H9 (cell line): ENCODE data around the gene TGFBI. TPM values are rescaled to one million over a fixed set of nuclear protein-coding genes. Genes with fewer than 3 reads are reported as not detected.

Experiments
- DNase-seq: peaks from one replicate; pipeline ENCODE4 v3.0.0-alpha.2; 2017
- H2AFZ ChIP-seq: one replicate; pipeline ENCODE4 v1.6.1; 2013; ENCODE audit warnings: mild to moderate bottlenecking, low read length, control low read depth, moderate library complexity
- H2AK5ac ChIP-seq: 2 replicates; pipeline ENCODE4 v1.6.1; 2013; ENCODE audit warnings: low read length, control low read depth, mixed read lengths; ENCODE audit not compliant: insufficient read length
- H2BK120ac ChIP-seq: one replicate; pipeline ENCODE4 v1.6.1; 2013; ENCODE audit warnings: low read depth, mild to moderate bottlenecking, low read length, control low read depth, inconsistent platforms; ENCODE audit not compliant: poor library complexity, severe bottlenecking
- H2BK12ac ChIP-seq: 2 replicates; pipeline ENCODE4 v1.6.1; 2013; ENCODE audit warnings: low read length, control low read depth, mixed read lengths, low read depth; ENCODE audit not compliant: insufficient read length
- H2BK15ac ChIP-seq: 2 replicates; pipeline ENCODE4 v1.6.1; 2013; ENCODE audit warnings: low read depth, low read length, control low read depth
- H2BK20ac ChIP-seq: one replicate; pipeline ENCODE4 v1.6.1; 2013; ENCODE audit warnings: low read depth, mild to moderate bottlenecking, low read length, control low read depth, inconsistent platforms; ENCODE audit not compliant: poor library complexity, severe bottlenecking
- H2BK5ac ChIP-seq: 2 replicates; pipeline ENCODE4 v1.6.1; 2013; ENCODE audit warnings: low read length, control low read depth, mixed read lengths; ENCODE audit not compliant: insufficient read length
- H3K14ac ChIP-seq: 2 replicates; pipeline ENCODE4 v1.6.1; 2013; ENCODE audit warnings: low read length, control low read depth; ENCODE audit not compliant: insufficient read depth
- H3K18ac ChIP-seq: 2 replicates; pipeline ENCODE4 v1.6.1; 2013; ENCODE audit warnings: low read depth, mild to moderate bottlenecking, mixed read lengths, low read length, control low read depth; ENCODE audit not compliant: insufficient read length
- H3K23ac ChIP-seq: 2 replicates; pipeline ENCODE4 v1.6.1; 2013; ENCODE audit warnings: low read length, control low read depth, mixed read lengths, low read depth; ENCODE audit not compliant: insufficient read length
- H3K23me2 ChIP-seq: 2 replicates; pipeline ENCODE4 v1.6.1; 2013; ENCODE audit warnings: low read depth, mild to moderate bottlenecking, mixed read lengths, low read length, control low read depth; ENCODE audit not compliant: insufficient read length, poor library complexity, severe bottlenecking
- H3K27ac ChIP-seq: 2 replicates; pipeline ENCODE4 v1.5.1; 2013; ENCODE audit warnings: low read length, control low read depth, mixed read lengths, low read depth; ENCODE audit not compliant: insufficient read length
- H3K27me3 ChIP-seq: 2 replicates; pipeline ENCODE4 v1.6.1; 2013; ENCODE audit warnings: low read length, control low read depth, inconsistent platforms; ENCODE audit not compliant: insufficient read depth
- H3K4ac ChIP-seq: 2 replicates; pipeline ENCODE4 v1.6.1; 2013; ENCODE audit warnings: low read depth, mild to moderate bottlenecking, control low read depth, inconsistent platforms, low read length, moderate library complexity
- H3K4me1 ChIP-seq: 2 replicates; pipeline ENCODE4 v1.6.1; 2013; ENCODE audit warnings: low read length, control low read depth, inconsistent platforms; ENCODE audit not compliant: insufficient read depth
- H3K4me2 ChIP-seq: 2 replicates; pipeline ENCODE4 v1.6.1; 2013; ENCODE audit warnings: low read length, control low read depth, mixed read lengths; ENCODE audit not compliant: insufficient read length, insufficient read depth
- H3K56ac ChIP-seq: 2 replicates; pipeline ENCODE4 v1.6.1; 2013; ENCODE audit warnings: low read depth, mild to moderate bottlenecking, mixed read lengths, low read length, control low read depth; ENCODE audit not compliant: insufficient read length
- H3K79me1 ChIP-seq: 2 replicates; pipeline ENCODE4 v1.6.1; 2013; ENCODE audit warnings: low read depth, mild to moderate bottlenecking, moderate library complexity, low read length, control low read depth, inconsistent platforms; ENCODE audit not compliant: insufficient read depth, poor library complexity, severe bottlenecking
- H3K79me2 ChIP-seq: 2 replicates; pipeline ENCODE4 v1.6.1; 2013; ENCODE audit warnings: low read length, control low read depth, inconsistent platforms; ENCODE audit not compliant: insufficient read depth
- H3K9ac ChIP-seq: 2 replicates; pipeline ENCODE4 v1.6.1; 2013; ENCODE audit warnings: low read length, control low read depth, mixed read lengths; ENCODE audit not compliant: insufficient read length; ENCODE audit errors: extremely low read depth
- H3K9me3 ChIP-seq: one replicate; pipeline ENCODE4 v1.6.1; 2013; ENCODE audit warnings: low read depth, low read length, inconsistent platforms; ENCODE audit not compliant: control insufficient read depth
- H3T11ph ChIP-seq: one replicate; pipeline ENCODE4 v1.6.1; 2013; ENCODE audit warnings: mild to moderate bottlenecking, low read length, control low read depth, inconsistent platforms
- H4K20me1 ChIP-seq: one replicate; pipeline ENCODE4 v1.6.1; 2013; ENCODE audit not compliant: control insufficient read depth, insufficient read length, insufficient read depth
- H4K5ac ChIP-seq: 2 replicates; pipeline ENCODE4 v1.6.1; 2013; ENCODE audit warnings: low read depth, mild to moderate bottlenecking, mixed read lengths, low read length, control low read depth; ENCODE audit not compliant: insufficient read length
- H4K8ac ChIP-seq: replicated peaks from 2 replicates; pipeline ENCODE4 v1.6.1; 2013; ENCODE audit warnings: low read length, control low read depth, mixed read lengths, low read depth; ENCODE audit not compliant: insufficient read length
- H4K91ac ChIP-seq: 2 replicates; pipeline ENCODE4 v1.6.1; 2013; ENCODE audit warnings: low read depth, mild to moderate bottlenecking, moderate library complexity, mixed read lengths, low read length, control low read depth; ENCODE audit not compliant: insufficient read length
- H3K27ac Mint-ChIP-seq, 3 experiments: 2 replicates in 2 of 3; 3 replicates in 1 of 3; pipeline ENCODE4 v1.8.0; 2020 to 2021; ENCODE audit warnings: mixed read lengths in 3 of 3, mild to moderate bottlenecking in 1 of 3, moderate library complexity in 1 of 3
- H3K27me3 Mint-ChIP-seq: 2 replicates; pipeline ENCODE4 v1.8.0; 2021; ENCODE audit warnings: low read depth, mild to moderate bottlenecking, moderate library complexity, mixed read lengths
- H3K36me3 Mint-ChIP-seq, 3 experiments: 2 replicates in 2 of 3; 3 replicates in 1 of 3; pipeline ENCODE4 v1.8.0; 2020 to 2021; ENCODE audit warnings: low read depth in 3 of 3, mixed read lengths in 3 of 3; ENCODE audit not compliant: insufficient read depth in 1 of 3
- H3K4me1 Mint-ChIP-seq, 2 experiments: 2 replicates each; pipeline ENCODE4 v1.8.0; 2020; ENCODE audit warnings: mixed read lengths in 2 of 2
- H3K4me3 Mint-ChIP-seq, 2 experiments: 2 replicates in 1 of 2; 3 replicates in 1 of 2; pipeline ENCODE4 v1.8.0; 2020 to 2021; ENCODE audit warnings: mild to moderate bottlenecking in 2 of 2, mixed read lengths in 2 of 2, moderate library complexity in 1 of 2
- H3K9me3 Mint-ChIP-seq, 2 experiments: 2 replicates in 1 of 2; 3 replicates in 1 of 2; pipeline ENCODE4 v1.8.0; 2020; ENCODE audit warnings: mild to moderate bottlenecking in 2 of 2, mixed read lengths in 2 of 2, moderate library complexity in 1 of 2
- WGBS: extraction: QIAGEN DNeasy Blood & Tissue Kit; methylation state at CpG from one replicate; pipeline ENCODE4 v1.1.7; 2013; ENCODE audit warnings: missing lambda C conversion rate, low lambda C conversion rate, mixed read lengths; ENCODE audit not compliant: insufficient read length; ENCODE audit errors: extremely low coverage; 5-methylcytosine and 5-hydroxymethylcytosine counted together
- total RNA-seq: library from RNA; stranded (reverse); gene quantifications from 2 replicates; pipeline ENCODE4 v1.2.1, GENCODE V29; 2021
- TF ChIP-seq, protein P1 (sequence below): fragments of 200-600 bp; sonication (generic); conservative IDR thresholded peaks from 3 replicates; pipeline ENCODE4 v1.8.0; 2021; ENCODE audit warnings: antibody characterized with exemption, mild to moderate bottlenecking

Gene TGFBI
- total RNA-seq, 1 experiment from 2014 or later = 4.7 TPM

DNA sequence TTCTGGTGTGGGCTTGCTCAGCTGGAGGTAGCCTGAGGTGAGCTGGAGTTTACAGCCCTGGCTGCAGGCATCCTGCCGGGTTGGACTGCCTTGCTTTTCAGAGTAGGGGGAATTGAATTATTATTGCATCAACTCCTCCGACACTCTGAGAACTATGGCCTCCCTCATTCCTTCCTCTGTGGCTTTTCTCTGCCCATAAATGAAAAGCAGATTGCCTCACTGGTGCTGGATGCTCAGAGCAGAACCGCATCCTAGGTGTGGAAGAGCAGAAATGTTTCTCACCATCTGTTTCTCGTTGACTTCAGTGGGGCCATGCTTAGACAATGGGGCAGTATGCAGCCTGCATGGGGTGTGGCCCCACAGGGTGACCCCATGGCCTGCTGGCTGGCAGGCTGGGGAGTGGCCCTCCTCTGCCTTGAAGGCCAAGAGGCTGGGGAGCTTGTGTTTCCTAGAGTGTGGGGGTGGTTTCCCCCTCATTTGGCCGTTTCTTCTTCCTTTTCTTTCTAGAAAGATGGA lies 27.3 kb upstream of the TGFBI start:
- H3K27ac Mint-ChIP-seq = no peak overlapping the region
- H3K79me2 ChIP-seq = no peaks in the 10 kb centered on the region
- no peak overlapping the region for H2AFZ ChIP-seq
- H3K23me2 ChIP-seq = no peaks in the 10 kb centered on the region
- no peaks in the 10 kb centered on the region for H3K27me3 ChIP-seq
- no peak overlapping the region for H3K9ac ChIP-seq
- no peak overlapping the region for H4K8ac ChIP-seq
- H3K36me3 Mint-ChIP-seq = no peaks in the 10 kb centered on the region
- no peak overlapping the region for H3K4me2 ChIP-seq
- no peak overlapping the region for H3K18ac ChIP-seq
- no peak overlapping the region for H2BK120ac ChIP-seq
- no peaks in the 10 kb centered on the region for H4K20me1 ChIP-seq
- H3K4me1 ChIP-seq = no peaks in the 10 kb centered on the region
- no peak overlapping the region for H2AK5ac ChIP-seq
- H3K4me1 Mint-ChIP-seq = peaks cover 5 to 13% of the 10 kb centered on the region in 2 experiments
- no peaks in the 10 kb centered on the region for H3K9me3 ChIP-seq
- H4K91ac ChIP-seq = no peak overlapping the region
- H3K27ac ChIP-seq = no peak overlapping the region
- no peak for DNase-seq
- no peak overlapping the region for H3K23ac ChIP-seq
- no peak overlapping the region; the same call in 1 of the 2 replicates for H3K14ac ChIP-seq
- H2BK15ac ChIP-seq = no peak overlapping the region
- peaks cover 5% of the 10 kb centered on the region for H3K27me3 Mint-ChIP-seq
- H3T11ph ChIP-seq = no peak overlapping the region
- H3K79me1 ChIP-seq = no peaks in the 10 kb centered on the region
- no CpG with 5 or more reads among the region's 5 CpGs for WGBS
- no peak overlapping the region for H3K4me3 Mint-ChIP-seq
- TF ChIP-seq, protein P1, sequence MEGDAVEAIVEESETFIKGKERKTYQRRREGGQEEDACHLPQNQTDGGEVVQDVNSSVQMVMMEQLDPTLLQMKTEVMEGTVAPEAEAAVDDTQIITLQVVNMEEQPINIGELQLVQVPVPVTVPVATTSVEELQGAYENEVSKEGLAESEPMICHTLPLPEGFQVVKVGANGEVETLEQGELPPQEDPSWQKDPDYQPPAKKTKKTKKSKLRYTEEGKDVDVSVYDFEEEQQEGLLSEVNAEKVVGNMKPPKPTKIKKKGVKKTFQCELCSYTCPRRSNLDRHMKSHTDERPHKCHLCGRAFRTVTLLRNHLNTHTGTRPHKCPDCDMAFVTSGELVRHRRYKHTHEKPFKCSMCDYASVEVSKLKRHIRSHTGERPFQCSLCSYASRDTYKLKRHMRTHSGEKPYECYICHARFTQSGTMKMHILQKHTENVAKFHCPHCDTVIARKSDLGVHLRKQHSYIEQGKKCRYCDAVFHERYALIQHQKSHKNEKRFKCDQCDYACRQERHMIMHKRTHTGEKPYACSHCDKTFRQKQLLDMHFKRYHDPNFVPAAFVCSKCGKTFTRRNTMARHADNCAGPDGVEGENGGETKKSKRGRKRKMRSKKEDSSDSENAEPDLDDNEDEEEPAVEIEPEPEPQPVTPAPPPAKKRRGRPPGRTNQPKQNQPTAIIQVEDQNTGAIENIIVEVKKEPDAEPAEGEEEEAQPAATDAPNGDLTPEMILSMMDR = no peak
- no peak overlapping the region for H2BK20ac ChIP-seq
- no peak overlapping the region for H3K4ac ChIP-seq
- no peak overlapping the region for H3K56ac ChIP-seq
- no peak overlapping the region for H2BK5ac ChIP-seq
- no peak overlapping the region for H2BK12ac ChIP-seq
- H3K9me3 Mint-ChIP-seq = no peaks in the 10 kb centered on the region
- no peak overlapping the region for H4K5ac ChIP-seq
